HFFc6 (cell line): ENCODE results near the gene PLA2G2C. TPM values are rescaled to one million over a fixed set of nuclear protein-coding genes. Genes with fewer than 3 reads are reported as not detected.

Experiments used
- DNase-seq: peaks from one replicate; pipeline ENCODE4 v3.0.0-alpha.2; 2018
- H3K27ac Mint-ChIP-seq: 2 replicates; pipeline ENCODE4 v1.8.0; 2020; ENCODE audit warnings: mild to moderate bottlenecking, mixed read lengths
- H3K27me3 Mint-ChIP-seq: 2 replicates; pipeline ENCODE4 v1.8.0; 2021; ENCODE audit warnings: mild to moderate bottlenecking, moderate library complexity, mixed read lengths; ENCODE audit not compliant: insufficient read depth
- H3K36me3 Mint-ChIP-seq: 2 replicates; pipeline ENCODE4 v1.8.0; 2021; ENCODE audit warnings: low read depth, mixed read lengths
- H3K4me1 Mint-ChIP-seq: 2 replicates; pipeline ENCODE4 v1.8.0; 2020; ENCODE audit warnings: low read depth, mixed read lengths
- H3K4me3 Mint-ChIP-seq: 2 replicates; pipeline ENCODE4 v1.8.0; 2020; ENCODE audit warnings: mild to moderate bottlenecking, moderate library complexity, mixed read lengths
- H3K9me3 Mint-ChIP-seq: 2 replicates; pipeline ENCODE4 v1.8.0; 2020; ENCODE audit warnings: mild to moderate bottlenecking, mixed read lengths
- CTCF ChIP-seq: fragments of 200-600 bp; sonication (generic); IDR thresholded peaks from 2 replicates; pipeline ENCODE4 v1.5.0; 2021; ENCODE audit warnings: antibody characterized with exemption, mild to moderate bottlenecking
- total RNA-seq, 6 experiments: library from RNA; stranded (reverse); fragmentation: NEBNext Ultra II Directional; extraction: Animal tissue kit (Norgen Biotek cat#: 25700); gene quantifications; 2 replicates in 1 of 6; 3 replicates in 5 of 6; pipeline ENCODE4 v1.2.3, GENCODE V29; 2021

PLA2G2C gene
- total RNA-seq, 6 experiments from 2014 or later = not detected

- Mint-ChIP-seq H3K27me3 (peaks cover 20% of the 10 kb centered on the region), H3K9me3 (no peaks in the 10 kb centered on the region), H3K27ac (no peak overlapping the region), H3K36me3 (no peaks in the 10 kb centered on the region), H3K4me3 (no peak overlapping the region), H3K4me1 (no peaks in the 10 kb centered on the region)
- no peak for TF ChIP-seq CTCF
- no peak for DNase-seq
Measured at GRCh38 chr1:20150969-20151368, 35.3 kb downstream of the PLA2G2C start.

GRCh38 chr1:20150326-20150705 is 36.0 kb downstream of the PLA2G2C start:
- DNase-seq = no peak
- H3K4me3 Mint-ChIP-seq = no peak overlapping the region
- no peaks in the 10 kb centered on the region for H3K9me3 Mint-ChIP-seq
- H3K27me3 Mint-ChIP-seq = peaks cover 24% of the 10 kb centered on the region
- H3K36me3 Mint-ChIP-seq = no peaks in the 10 kb centered on the region
- no peaks in the 10 kb centered on the region for H3K4me1 Mint-ChIP-seq
- H3K27ac Mint-ChIP-seq = no peak overlapping the region
- TF ChIP-seq CTCF = no peak

GRCh38 chr1:20149601-20150325 is 36.6 kb downstream of the PLA2G2C start:
- peaks cover 22% of the 10 kb centered on the region for H3K27me3 Mint-ChIP-seq
- H3K4me3 Mint-ChIP-seq = no peak overlapping the region
- H3K36me3 Mint-ChIP-seq = no peaks in the 10 kb centered on the region
- H3K4me1 Mint-ChIP-seq = no peaks in the 10 kb centered on the region
- H3K27ac Mint-ChIP-seq = no peak overlapping the region
- no peaks in the 10 kb centered on the region for H3K9me3 Mint-ChIP-seq
- TF ChIP-seq CTCF = no peak
- DNase-seq = no peak

- H3K27me3 Mint-ChIP-seq = peaks cover 21% of the 10 kb centered on the region
- no peaks in the 10 kb centered on the region for H3K4me1 Mint-ChIP-seq
- no peaks in the 10 kb centered on the region for H3K36me3 Mint-ChIP-seq
- no peak for TF ChIP-seq CTCF
- H3K4me3 Mint-ChIP-seq = no peak overlapping the region
- DNase-seq = no peak
- H3K27ac Mint-ChIP-seq = no peak overlapping the region
- no peaks in the 10 kb centered on the region for H3K9me3 Mint-ChIP-seq
Measured at GRCh38 chr1:20148571-20149500, 37.5 kb downstream of the PLA2G2C start.

GRCh38 chr1:20147846-20148570 is 38.3 kb downstream of the PLA2G2C start:
- no peak for TF ChIP-seq CTCF
- no peaks in the 10 kb centered on the region for H3K4me1 Mint-ChIP-seq
- H3K36me3 Mint-ChIP-seq = no peaks in the 10 kb centered on the region
- H3K4me3 Mint-ChIP-seq = no peak overlapping the region
- no peaks in the 10 kb centered on the region for H3K9me3 Mint-ChIP-seq
- H3K27ac Mint-ChIP-seq = no peak overlapping the region
- peaks cover 24% of the 10 kb centered on the region for H3K27me3 Mint-ChIP-seq
- no peak for DNase-seq
